ENCODE results near the gene DNAJA3.

GRCh38 chr16:4455951-4456350 is 30.3 kb downstream of the DNAJA3 start:
- TF ChIP-seq POLR2AphosphoS5 (IDR thresholded peaks at IDR 0.05) (no peak), CTCF (IDR thresholded peaks at IDR 0.05) (no peak), POLR2A (IDR thresholded peaks at IDR 0.05) (no peak)

Measured in suprapubic skin (tissue), 4 donors.